ENCODE data around the gene ZDHHC11. TPM values are rescaled to one million over a fixed set of nuclear protein-coding genes. Genes with fewer than 3 reads are reported as not detected.
"Not testable (repeated sequence)": the region's sequence is repeated elsewhere in the genome, so short reads cannot be mapped to it uniquely, and the experiment has no call there.

The ZDHHC11 gene
- polyA plus RNA-seq, 1 donor (not counting 4 experiments of a cell fraction or from before 2014, with no cell fraction given) = 0.33 TPM

DNA sequence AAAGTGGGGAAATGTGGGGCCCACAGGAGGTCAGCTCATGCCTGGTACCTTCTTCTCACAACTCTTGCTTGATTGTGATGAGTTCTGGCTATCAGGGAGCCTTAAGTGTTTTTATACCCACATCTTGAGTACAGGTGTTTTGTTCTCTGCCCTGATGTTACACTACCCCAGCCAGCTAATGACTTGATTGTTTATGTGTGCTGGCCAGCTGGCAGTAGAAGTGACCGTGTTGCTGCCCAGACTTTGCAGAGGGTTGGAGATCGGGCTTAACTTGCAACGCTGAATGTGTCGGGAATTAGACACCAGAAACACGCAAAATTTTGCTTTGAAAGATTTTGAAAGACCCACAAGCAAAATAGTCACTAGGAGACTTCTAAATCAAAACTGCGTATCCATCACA lies 49.3 kb downstream of the ZDHHC11 start:
- H4K20me1 ChIP-seq (ENCODE audit: control insufficient read depth, extremely low read depth, insufficient read depth, low read length) = no peaks in the 10 kb centered on the region
- no peaks in the 10 kb centered on the region for H3K4me1 ChIP-seq (ENCODE audit: control insufficient read depth, extremely low read depth, insufficient read depth, low read length)
- H3K27ac ChIP-seq (ENCODE audit: control insufficient read depth, insufficient read depth, low read length) = no peak overlapping the region
- TF ChIP-seq, protein P1, sequence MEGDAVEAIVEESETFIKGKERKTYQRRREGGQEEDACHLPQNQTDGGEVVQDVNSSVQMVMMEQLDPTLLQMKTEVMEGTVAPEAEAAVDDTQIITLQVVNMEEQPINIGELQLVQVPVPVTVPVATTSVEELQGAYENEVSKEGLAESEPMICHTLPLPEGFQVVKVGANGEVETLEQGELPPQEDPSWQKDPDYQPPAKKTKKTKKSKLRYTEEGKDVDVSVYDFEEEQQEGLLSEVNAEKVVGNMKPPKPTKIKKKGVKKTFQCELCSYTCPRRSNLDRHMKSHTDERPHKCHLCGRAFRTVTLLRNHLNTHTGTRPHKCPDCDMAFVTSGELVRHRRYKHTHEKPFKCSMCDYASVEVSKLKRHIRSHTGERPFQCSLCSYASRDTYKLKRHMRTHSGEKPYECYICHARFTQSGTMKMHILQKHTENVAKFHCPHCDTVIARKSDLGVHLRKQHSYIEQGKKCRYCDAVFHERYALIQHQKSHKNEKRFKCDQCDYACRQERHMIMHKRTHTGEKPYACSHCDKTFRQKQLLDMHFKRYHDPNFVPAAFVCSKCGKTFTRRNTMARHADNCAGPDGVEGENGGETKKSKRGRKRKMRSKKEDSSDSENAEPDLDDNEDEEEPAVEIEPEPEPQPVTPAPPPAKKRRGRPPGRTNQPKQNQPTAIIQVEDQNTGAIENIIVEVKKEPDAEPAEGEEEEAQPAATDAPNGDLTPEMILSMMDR (optimal IDR thresholded peaks at IDR 0.05 in 1 of 3, IDR thresholded peaks at IDR 0.05 in 1 of 3, conservative IDR thresholded peaks at IDR 0.05 in 1 of 3; ENCODE audit: extremely low read depth in 1 of 3, insufficient read depth in 2 of 3, low read length in 3 of 3) = no peak
- no peak for TF ChIP-seq EZH2 (IDR thresholded peaks at IDR 0.05; ENCODE audit: low read length)
- H3K4me3 ChIP-seq (ENCODE audit: control insufficient read depth in 2 of 3, extremely low read depth in 1 of 3, insufficient read depth in 2 of 3, low read depth in 1 of 3, low read length in 3 of 3) = no peak overlapping the region
- no peaks in the 10 kb centered on the region for H3K36me3 ChIP-seq (ENCODE audit: control insufficient read depth in 2 of 2, extremely low read depth in 1 of 2, insufficient read depth in 2 of 2, low read length in 2 of 2)
- H3K9ac ChIP-seq (ENCODE audit: control insufficient read depth, extremely low read depth, insufficient read depth, low read length) = no peak overlapping the region
- FAIRE-seq (no peak), DNase-seq (ENCODE audit: low read depth, low spot score) (no peak)
- no peaks in the 10 kb centered on the region for H3K9me1 ChIP-seq (ENCODE audit: control insufficient read depth, extremely low read depth, insufficient read depth, low read length)
- H3K27me3 ChIP-seq (ENCODE audit: control insufficient read depth, extremely low read depth, insufficient read depth, low read length) = peaks cover 3% of the 10 kb centered on the region
- dilution Hi-C loops (cut with MboI; ENCODE audit: extremely low pct_ligation_motif_present, low sequenced_read_pairs) = no loop called here
- no peak overlapping the region for H2AFZ ChIP-seq (ENCODE audit: control insufficient read depth, low read length)
- H3K9me3 ChIP-seq (ENCODE audit: control insufficient read depth, low read depth, low read length) = no peaks in the 10 kb centered on the region
- H3K4me2 ChIP-seq (ENCODE audit: control insufficient read depth, extremely low read depth, insufficient read depth, low read depth, low read length) = no peak overlapping the region
- no peaks in the 10 kb centered on the region for H3K79me2 ChIP-seq (ENCODE audit: control insufficient read depth, insufficient read depth, low read length)

DNA sequence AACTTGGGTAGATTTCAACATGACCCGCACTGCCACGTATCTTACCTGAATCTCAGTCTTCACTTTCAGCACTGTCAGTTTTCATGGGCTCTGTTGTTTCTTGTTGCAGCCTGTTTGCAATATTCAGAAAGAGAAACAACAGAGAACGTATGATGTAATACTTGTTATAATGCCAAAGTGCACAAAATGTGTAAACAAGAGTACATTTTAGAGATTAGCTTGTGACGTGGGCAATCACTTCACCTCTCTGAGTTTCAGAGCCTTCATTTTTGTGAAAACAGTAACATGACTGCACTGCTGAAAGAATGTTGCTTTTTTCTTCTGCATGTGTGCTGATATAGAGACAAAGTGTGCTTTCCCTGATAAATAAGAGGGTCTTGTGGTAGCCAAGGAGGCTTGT lies 49.7 kb downstream of the ZDHHC11 start:
- H3K9me1 ChIP-seq (ENCODE audit: control insufficient read depth, extremely low read depth, insufficient read depth, low read length); DNase-seq (ENCODE audit: low read depth, low spot score); H4K20me1 ChIP-seq (ENCODE audit: control insufficient read depth, extremely low read depth, insufficient read depth, low read length); H3K36me3 ChIP-seq (ENCODE audit: control insufficient read depth in 2 of 2, extremely low read depth in 1 of 2, insufficient read depth in 2 of 2, low read length in 2 of 2); H3K27ac ChIP-seq (ENCODE audit: control insufficient read depth, insufficient read depth, low read length); H3K9ac ChIP-seq (ENCODE audit: control insufficient read depth, extremely low read depth, insufficient read depth, low read length); H3K4me1 ChIP-seq (ENCODE audit: control insufficient read depth, extremely low read depth, insufficient read depth, low read length); H3K4me3 ChIP-seq (ENCODE audit: control insufficient read depth in 2 of 3, extremely low read depth in 1 of 3, insufficient read depth in 2 of 3, low read depth in 1 of 3, low read length in 3 of 3); dilution Hi-C loops (cut with MboI; ENCODE audit: extremely low pct_ligation_motif_present, low sequenced_read_pairs); H2AFZ ChIP-seq (ENCODE audit: control insufficient read depth, low read length); H3K4me2 ChIP-seq (ENCODE audit: control insufficient read depth, extremely low read depth, insufficient read depth, low read depth, low read length); H3K79me2 ChIP-seq (ENCODE audit: control insufficient read depth, insufficient read depth, low read length); H3K9me3 ChIP-seq (ENCODE audit: control insufficient read depth, low read depth, low read length); H3K27me3 ChIP-seq (ENCODE audit: control insufficient read depth, extremely low read depth, insufficient read depth, low read length); FAIRE-seq: not testable (repeated sequence)

DNA sequence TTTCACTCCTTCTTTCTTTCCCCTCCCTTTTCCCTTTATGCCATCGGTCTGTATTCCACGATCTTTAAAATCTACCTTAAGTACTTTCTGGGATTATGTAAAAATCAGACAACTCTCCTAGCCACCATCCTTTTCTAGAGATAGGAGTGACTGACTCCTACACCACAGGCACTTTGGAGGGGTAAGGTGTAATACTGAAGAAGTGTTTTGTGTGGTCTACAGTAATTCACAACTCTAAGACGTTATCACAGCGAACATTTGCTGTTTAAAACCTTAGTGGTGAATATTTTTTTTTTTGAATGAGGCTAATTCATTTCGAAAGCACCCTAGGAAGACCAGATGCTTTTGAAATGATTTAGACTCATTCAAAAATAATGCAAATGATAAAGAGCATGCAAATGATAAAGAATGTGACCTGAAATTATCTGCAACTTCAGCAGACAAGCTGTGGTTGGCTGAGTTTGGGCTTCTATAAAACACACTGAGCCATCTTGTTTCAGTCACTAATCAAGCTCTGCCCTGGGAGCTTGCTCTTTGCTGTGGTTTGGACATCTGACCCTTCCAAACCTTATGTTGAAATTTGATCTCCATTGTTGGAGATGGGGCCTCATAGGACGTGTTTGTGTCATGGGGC lies 52.2 kb downstream of the ZDHHC11 start:
- H3K9me3 ChIP-seq (ENCODE audit: control insufficient read depth, low read depth, low read length); H3K79me2 ChIP-seq (ENCODE audit: control insufficient read depth, insufficient read depth, low read length); H3K36me3 ChIP-seq (ENCODE audit: control insufficient read depth in 2 of 2, extremely low read depth in 1 of 2, insufficient read depth in 2 of 2, low read length in 2 of 2); H4K20me1 ChIP-seq (ENCODE audit: control insufficient read depth, extremely low read depth, insufficient read depth, low read length); dilution Hi-C loops (cut with MboI; ENCODE audit: extremely low pct_ligation_motif_present, low sequenced_read_pairs); H3K27me3 ChIP-seq (ENCODE audit: control insufficient read depth, extremely low read depth, insufficient read depth, low read length); DNase-seq (ENCODE audit: low read depth, low spot score); H3K4me2 ChIP-seq (ENCODE audit: control insufficient read depth, extremely low read depth, insufficient read depth, low read depth, low read length); H3K9ac ChIP-seq (ENCODE audit: control insufficient read depth, extremely low read depth, insufficient read depth, low read length); H3K4me1 ChIP-seq (ENCODE audit: control insufficient read depth, extremely low read depth, insufficient read depth, low read length); H3K4me3 ChIP-seq (ENCODE audit: control insufficient read depth in 2 of 3, extremely low read depth in 1 of 3, insufficient read depth in 2 of 3, low read depth in 1 of 3, low read length in 3 of 3); H2AFZ ChIP-seq (ENCODE audit: control insufficient read depth, low read length); H3K9me1 ChIP-seq (ENCODE audit: control insufficient read depth, extremely low read depth, insufficient read depth, low read length); H3K27ac ChIP-seq (ENCODE audit: control insufficient read depth, insufficient read depth, low read length); FAIRE-seq: not testable (repeated sequence)

DNA sequence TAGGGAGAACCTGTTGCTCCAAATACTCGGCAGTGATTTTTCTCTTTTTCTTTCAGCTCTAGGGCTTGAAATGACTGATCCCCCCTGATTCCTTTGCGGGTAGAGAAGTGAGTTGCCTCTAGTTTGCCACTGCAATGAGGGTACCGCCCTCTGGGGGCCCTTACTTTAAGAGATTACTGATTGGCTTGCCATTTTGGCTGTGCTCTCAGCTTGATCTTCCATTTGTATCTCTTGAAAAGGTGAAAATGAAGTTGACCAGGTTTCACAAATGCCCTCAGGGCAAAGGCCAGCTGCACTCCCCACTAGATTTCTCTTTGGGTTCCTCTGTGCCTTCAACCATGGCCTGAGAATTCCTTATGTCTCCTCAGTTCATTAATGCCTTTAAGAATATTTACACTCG lies 52.8 kb downstream of the ZDHHC11 start:
- H3K4me3 ChIP-seq (ENCODE audit: control insufficient read depth in 2 of 3, extremely low read depth in 1 of 3, insufficient read depth in 2 of 3, low read depth in 1 of 3, low read length in 3 of 3); dilution Hi-C loops (cut with MboI; ENCODE audit: extremely low pct_ligation_motif_present, low sequenced_read_pairs); DNase-seq (ENCODE audit: low read depth, low spot score); H3K36me3 ChIP-seq (ENCODE audit: control insufficient read depth in 2 of 2, extremely low read depth in 1 of 2, insufficient read depth in 2 of 2, low read length in 2 of 2); H3K27ac ChIP-seq (ENCODE audit: control insufficient read depth, insufficient read depth, low read length); H3K9ac ChIP-seq (ENCODE audit: control insufficient read depth, extremely low read depth, insufficient read depth, low read length); H3K4me2 ChIP-seq (ENCODE audit: control insufficient read depth, extremely low read depth, insufficient read depth, low read depth, low read length); H3K79me2 ChIP-seq (ENCODE audit: control insufficient read depth, insufficient read depth, low read length); H3K27me3 ChIP-seq (ENCODE audit: control insufficient read depth, extremely low read depth, insufficient read depth, low read length); H3K9me1 ChIP-seq (ENCODE audit: control insufficient read depth, extremely low read depth, insufficient read depth, low read length); H3K4me1 ChIP-seq (ENCODE audit: control insufficient read depth, extremely low read depth, insufficient read depth, low read length); H4K20me1 ChIP-seq (ENCODE audit: control insufficient read depth, extremely low read depth, insufficient read depth, low read length); H2AFZ ChIP-seq (ENCODE audit: control insufficient read depth, low read length); H3K9me3 ChIP-seq (ENCODE audit: control insufficient read depth, low read depth, low read length); FAIRE-seq: not testable (repeated sequence)

Data from keratinocyte (primary cell).